Neutrophil (primary cell): ENCODE results near the gene NCKAP5L.
"Not testable (repeated sequence)": the region's sequence is repeated elsewhere in the genome, so short reads cannot be mapped to it uniquely, and the experiment has no call there.

Source experiments
- H3K27ac ChIP-seq: fragments of 200-600 bp; sonication (generic); 2 replicates; pipeline ENCODE4 v1.5.1; 2016; ENCODE audit warnings: mild to moderate bottlenecking, moderate library complexity
- H3K27me3 ChIP-seq: fragments of 200-600 bp; sonication (generic); 2 replicates; pipeline ENCODE4 v1.6.0; 2016; ENCODE audit warnings: mild to moderate bottlenecking
- H3K36me3 ChIP-seq: fragments of 200-600 bp; sonication (generic); 2 replicates; pipeline ENCODE4 v1.5.1; 2017
- H3K4me1 ChIP-seq, 2 experiments: fragments of 200-600 bp in 1 of 2; sonication (generic) in 1 of 2; 1 replicate in 1 of 2; 2 replicates in 1 of 2; pipeline versions ENCODE4 v1.5.1 to v1.6.1; 2013 to 2016; ENCODE audit warnings: low read depth in 1 of 2, low read length in 1 of 2, mild to moderate bottlenecking in 1 of 2, moderate library complexity in 1 of 2; ENCODE audit not compliant: control insufficient read depth in 1 of 2, insufficient read depth in 1 of 2
- H3K4me3 ChIP-seq, 2 experiments: fragments of 200-600 bp in 1 of 2; sonication (generic) in 1 of 2; 1 replicate in 1 of 2; 2 replicates in 1 of 2; pipeline ENCODE4 v1.5.1; 2013 to 2016; ENCODE audit warnings: low read depth in 1 of 2, low read length in 1 of 2, mild to moderate bottlenecking in 1 of 2, moderate library complexity in 1 of 2
- H3K9me3 ChIP-seq: fragments of 200-600 bp; sonication (generic); 2 replicates; pipeline ENCODE4 v1.5.1; 2016
- CTCF ChIP-seq: fragments of 200-600 bp; sonication (generic); IDR thresholded peaks from 2 replicates; pipeline ENCODE4 v1.5.1; 2016; ENCODE audit warnings: antibody characterized with exemption

Gene NCKAP5L

GRCh38 chr12:49784756-49785409 is 43.3 kb downstream of the NCKAP5L start:
- Histone ChIP-seq H3K4me1 (peaks cover 0 to under 1% of the 10 kb centered on the region in 2 experiments), H3K36me3 (peaks cover 4% of the 10 kb centered on the region), H3K9me3 (no peaks in the 10 kb centered on the region), H3K4me3 (no peak overlapping the region), H3K27me3 (peaks cover 24% of the 10 kb centered on the region), H3K27ac (no peak overlapping the region)
- TF ChIP-seq CTCF = no peak

- Histone ChIP-seq H3K27ac (no peak overlapping the region), H3K4me3 (no peak overlapping the region), H3K9me3 (no peaks in the 10 kb centered on the region), H3K27me3 (peaks cover 25% of the 10 kb centered on the region), H3K4me1 (no peaks in the 10 kb centered on the region), H3K36me3 (no peaks in the 10 kb centered on the region)
- no peak for TF ChIP-seq CTCF
These were observed 44.1 kb downstream of the NCKAP5L start for GRCh38 chr12:49783917-49784676.

DNA sequence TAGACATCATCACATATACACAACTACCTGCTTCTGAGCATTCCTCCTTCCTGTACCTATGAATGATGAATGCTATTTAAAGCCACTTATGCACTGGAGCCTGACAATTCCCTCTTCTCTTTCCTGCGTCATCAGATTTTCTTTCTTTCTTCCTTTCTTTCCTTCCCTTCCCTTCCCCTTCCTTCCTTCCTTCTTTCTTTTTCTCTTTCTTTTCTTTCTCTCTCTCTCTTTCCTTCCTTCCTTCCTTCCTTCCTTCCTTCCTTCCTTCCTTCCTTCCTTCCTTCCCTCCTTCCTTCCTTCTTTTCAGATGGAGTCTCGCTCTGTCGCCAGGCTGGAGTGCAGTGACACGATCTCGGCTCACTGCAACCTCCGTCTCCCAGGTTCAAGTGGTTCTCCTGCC is 47.3 kb downstream of the NCKAP5L start:
- not testable (repeated sequence) for H3K9me3 ChIP-seq, H3K36me3 ChIP-seq, H3K27ac ChIP-seq, H3K4me3 ChIP-seq
- H3K27me3 ChIP-seq = peaks cover 21% of the 10 kb centered on the region
- peaks cover 12 to 14% of the 10 kb centered on the region in 2 experiments for H3K4me1 ChIP-seq

GRCh38 chr12:49779581-49779980 is 48.6 kb downstream of the NCKAP5L start:
- peaks cover 14% of the 10 kb centered on the region for H3K27me3 ChIP-seq
- no peak overlapping the region for H3K27ac ChIP-seq
- H3K36me3 ChIP-seq = no peaks in the 10 kb centered on the region
- H3K4me1 ChIP-seq = peaks cover 12 to 14% of the 10 kb centered on the region in 2 experiments
- TF ChIP-seq CTCF = no peak
- H3K9me3 ChIP-seq = no peaks in the 10 kb centered on the region
- no peak overlapping the region for H3K4me3 ChIP-seq

DNA sequence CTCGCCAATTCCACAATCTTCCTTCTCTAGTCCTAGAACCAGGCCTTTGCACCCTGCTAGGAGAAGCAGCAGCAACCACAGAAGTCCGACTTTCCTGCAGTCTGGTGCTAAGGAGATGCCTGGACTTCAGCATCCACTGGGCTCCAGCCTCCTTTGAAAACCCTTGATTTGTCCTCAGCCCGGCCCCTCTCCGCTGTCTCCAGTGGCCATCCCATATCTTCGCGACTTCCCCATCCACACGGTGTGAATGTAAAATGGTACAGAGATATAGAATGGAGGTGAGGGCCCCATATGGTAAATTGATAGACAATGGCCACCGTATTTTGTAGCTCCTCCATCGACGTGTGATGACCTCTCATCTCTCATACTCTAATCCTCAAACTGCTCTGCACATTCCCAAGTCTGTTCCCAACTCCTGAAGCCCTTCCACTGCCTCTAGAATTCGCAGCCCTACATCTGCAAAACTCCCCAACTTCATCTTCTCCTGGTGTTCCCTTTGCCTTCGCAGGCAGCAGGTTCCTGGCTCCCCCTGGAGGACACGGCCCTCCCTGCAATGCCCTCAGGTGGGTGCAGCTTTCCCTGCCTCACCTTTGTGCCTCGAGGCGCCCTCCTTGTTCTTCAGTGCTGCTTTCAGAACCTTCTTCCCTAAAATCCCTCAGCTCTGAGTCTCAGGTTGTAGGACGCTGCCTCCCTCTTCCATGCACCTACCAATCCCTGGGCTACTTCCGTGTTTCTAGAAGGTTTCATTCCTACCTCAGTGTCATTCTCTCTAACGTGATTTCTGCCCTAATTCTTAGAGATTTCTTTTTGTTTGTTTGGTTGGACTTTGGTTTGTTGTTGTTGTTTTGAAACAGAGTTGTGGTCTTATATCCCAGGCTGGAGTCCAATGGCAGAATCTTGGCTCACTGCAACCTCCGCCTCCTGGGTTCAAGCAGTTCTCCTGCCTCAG is 50.1 kb downstream of the NCKAP5L start:
- TF ChIP-seq CTCF = peak; percentile 59
- no peaks in the 10 kb centered on the region for H3K36me3 ChIP-seq
- peaks cover 14% of the 10 kb centered on the region for H3K27me3 ChIP-seq
- no peak overlapping the region for H3K27ac ChIP-seq
- peaks cover 12 to 14% of the 10 kb centered on the region in 2 experiments for H3K4me1 ChIP-seq
- H3K4me3 ChIP-seq = no peak overlapping the region
- no peaks in the 10 kb centered on the region for H3K9me3 ChIP-seq
